ENCODE data around the gene SLC4A11.
"Not testable (repeated sequence)": the region's sequence is repeated elsewhere in the genome, so short reads cannot be mapped to it uniquely, and the experiment has no call there.

The SLC4A11 gene

GRCh38 chr20:3190681-3191111 is 48.3 kb downstream of the SLC4A11 start:
- H3K4me3 ChIP-seq (ENCODE audit: low read length) = no peak overlapping the region
- DNase-seq (ENCODE audit: low read depth) = no peak
- TF ChIP-seq CTCF (conservative IDR thresholded peaks at IDR 0.05; ENCODE audit: low read depth, low read length) = no peak

- H3K4me3 ChIP-seq (ENCODE audit: low read length) = no peak overlapping the region
- DNase-seq (ENCODE audit: low read depth) = no peak
- no peak for TF ChIP-seq CTCF (conservative IDR thresholded peaks at IDR 0.05; ENCODE audit: low read depth, low read length)
Observed at GRCh38 chr20:3189561-3190131, 49.3 kb downstream of the SLC4A11 start.

- no peak overlapping the region for H3K4me3 ChIP-seq (ENCODE audit: low read length)
- DNase-seq (ENCODE audit: low read depth) = no peak
- TF ChIP-seq CTCF (conservative IDR thresholded peaks at IDR 0.05; ENCODE audit: low read depth, low read length) = no peak
Observed at GRCh38 chr20:3188823-3189413, 50.1 kb downstream of the SLC4A11 start.

- not testable (repeated sequence) for DNase-seq (ENCODE audit: low read depth); H3K4me3 ChIP-seq (ENCODE audit: low read length)
Observed at GRCh38 chr20:3187861-3188260, 51.1 kb downstream of the SLC4A11 start.

GRCh38 chr20:3183896-3184612 is 54.9 kb downstream of the SLC4A11 start:
- no peak for DNase-seq (ENCODE audit: low read depth)
- H3K4me3 ChIP-seq (ENCODE audit: low read length) = no peak overlapping the region
- TF ChIP-seq CTCF (conservative IDR thresholded peaks at IDR 0.05; ENCODE audit: low read depth, low read length) = no peak

GRCh38 chr20:3182429-3182828 is 56.6 kb downstream of the SLC4A11 start:
- H3K4me3 ChIP-seq (ENCODE audit: low read length); DNase-seq (ENCODE audit: low read depth): not testable (repeated sequence)

- no peak overlapping the region for H3K4me3 ChIP-seq (ENCODE audit: low read length)
- DNase-seq (ENCODE audit: low read depth) = no peak
- no peak for TF ChIP-seq CTCF (conservative IDR thresholded peaks at IDR 0.05; ENCODE audit: low read depth, low read length)
Observed at GRCh38 chr20:3181270-3181669, 57.7 kb downstream of the SLC4A11 start.

GRCh38 chr20:3180319-3180718 is 58.7 kb downstream of the SLC4A11 start:
- DNase-seq (ENCODE audit: low read depth) = no peak
- no peak overlapping the region for H3K4me3 ChIP-seq (ENCODE audit: low read length)
- no peak for TF ChIP-seq CTCF (conservative IDR thresholded peaks at IDR 0.05; ENCODE audit: low read depth, low read length)
